Hair follicular keratinocyte (primary cell): ENCODE data around the gene ATP6V1C2. TPM values are rescaled to one million over a fixed set of nuclear protein-coding genes. Genes with fewer than 3 reads are reported as not detected.

Source experiments
- total RNA-seq: library from RNA; depleted of rRNA; stranded (reverse); fragments of >200 nt; gene quantifications from 2 replicates; pipeline ENCODE4 v1.2.3, GENCODE V29; 2015

ATP6V1C2 gene, protein sequence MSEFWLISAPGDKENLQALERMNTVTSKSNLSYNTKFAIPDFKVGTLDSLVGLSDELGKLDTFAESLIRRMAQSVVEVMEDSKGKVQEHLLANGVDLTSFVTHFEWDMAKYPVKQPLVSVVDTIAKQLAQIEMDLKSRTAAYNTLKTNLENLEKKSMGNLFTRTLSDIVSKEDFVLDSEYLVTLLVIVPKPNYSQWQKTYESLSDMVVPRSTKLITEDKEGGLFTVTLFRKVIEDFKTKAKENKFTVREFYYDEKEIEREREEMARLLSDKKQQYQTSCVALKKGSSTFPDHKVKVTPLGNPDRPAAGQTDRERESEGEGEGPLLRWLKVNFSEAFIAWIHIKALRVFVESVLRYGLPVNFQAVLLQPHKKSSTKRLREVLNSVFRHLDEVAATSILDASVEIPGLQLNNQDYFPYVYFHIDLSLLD
- not detected in 2 replicates for total RNA-seq

DNA sequence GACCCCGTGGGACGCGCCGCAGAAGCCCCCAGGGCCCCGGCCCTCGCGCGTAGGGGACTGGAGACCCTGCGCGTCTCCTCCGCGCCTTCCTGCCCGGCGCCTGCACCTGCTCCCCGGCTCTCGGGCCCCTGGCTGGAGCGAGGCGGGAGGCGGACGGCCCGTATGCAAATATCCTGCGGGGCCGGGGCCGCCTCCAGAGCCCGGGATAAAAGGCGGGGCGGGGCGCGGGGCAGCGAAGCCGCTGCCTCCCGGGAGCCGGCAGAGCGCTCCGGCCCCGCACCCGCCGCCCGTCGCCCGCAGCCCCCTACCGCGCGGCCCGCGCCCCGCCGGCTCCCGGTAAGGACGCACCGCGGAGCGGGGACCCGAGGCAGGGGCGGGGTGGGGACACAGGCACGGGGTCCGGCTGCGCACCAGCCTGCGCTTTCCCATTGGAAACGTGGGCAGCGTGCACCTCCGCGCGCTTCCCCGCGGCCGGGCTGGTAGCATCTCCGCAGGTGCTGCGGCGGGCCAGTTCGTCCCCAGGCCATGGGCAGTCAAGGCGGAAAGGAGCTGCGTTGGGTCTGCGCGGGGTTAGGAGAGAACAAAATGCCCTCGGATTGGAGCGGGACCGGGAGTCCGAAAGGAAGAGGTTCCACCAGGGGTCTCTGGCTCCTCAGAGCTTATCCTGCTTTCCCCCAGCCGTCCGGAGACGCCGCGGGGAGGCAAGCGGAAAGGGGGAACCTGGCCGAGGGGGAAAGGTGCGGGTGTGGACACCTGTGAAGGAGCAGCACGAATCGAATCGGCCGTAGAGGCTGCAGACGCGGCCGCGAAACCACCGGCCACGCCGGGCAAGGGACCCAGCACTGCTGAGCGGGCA is at the start of gene ATP6V1C2:
Gene ATP6V1C2 (plus strand): TSS at position 235 of the 856 bp plus-strand sequence. CDS start 1,220 bp downstream, outside the sequence.

DNA sequence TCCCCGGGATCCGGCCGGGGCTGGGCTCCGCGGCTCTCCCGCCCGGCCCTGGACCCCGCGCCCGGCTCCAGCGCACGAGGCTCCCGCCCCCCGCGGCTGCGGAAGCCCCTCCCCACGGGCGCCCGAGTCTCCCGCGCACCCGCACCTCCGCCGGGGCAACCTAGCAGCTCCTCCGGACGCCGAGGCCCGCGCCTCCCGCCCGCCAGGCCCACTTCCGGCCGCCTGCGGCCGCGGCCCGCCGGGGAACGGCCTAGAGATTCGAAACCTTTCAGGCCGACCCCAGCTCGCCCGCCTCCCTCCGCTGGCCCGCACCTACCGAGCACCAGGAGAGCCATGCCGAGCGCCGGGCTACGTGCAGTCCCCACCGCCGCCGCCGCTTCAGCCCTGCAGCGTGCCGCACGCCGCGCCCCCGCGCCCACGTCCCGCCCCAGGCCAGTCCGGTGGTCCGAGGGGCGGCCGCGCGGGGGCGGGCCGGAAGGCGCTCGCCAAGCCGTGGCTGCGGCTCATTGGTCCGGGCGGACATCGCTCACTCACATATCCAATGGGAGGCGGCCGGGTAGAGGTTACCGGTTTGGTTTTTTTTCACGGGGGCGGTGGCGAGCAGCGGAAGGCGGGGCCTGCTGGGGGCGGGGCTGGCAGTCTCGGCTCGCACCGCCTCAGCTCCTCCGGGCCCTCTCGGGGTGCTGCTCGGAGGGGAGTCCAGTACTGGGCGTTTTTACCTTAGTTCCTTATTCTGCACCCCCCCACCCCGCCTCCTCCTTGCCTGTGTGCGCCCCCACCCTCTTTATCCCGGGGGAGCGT is 91.1 kb downstream of the ATP6V1C2 start, which contains the start of gene PDIA6:
Gene PDIA6 (minus strand): TSS at position 424 of the 801 bp plus-strand sequence. CDS start 89 bp downstream, at position 335.

Other genes with a start within 250 kb of the ATP6V1C2 start
- gene NOL10, start 31.7 kb upstream of the ATP6V1C2 start, total RNA-seq, result 28.3 and 34.2 TPM in 2 replicates
- 391 and 561 TPM in 2 replicates for gene PDIA6, start 91.2 kb downstream of the ATP6V1C2 start, total RNA-seq
- 0.04 TPM in 1 of 2 replicates, not detected in the other for gene KCNF1, start 190.3 kb downstream of the ATP6V1C2 start, total RNA-seq